NCI-H2107 (cell line): ENCODE measurements around the gene EMID1.

Experiments used
- DNase-seq: peaks from one replicate; lab custom pipeline; 2025; lab: John Stamatoyannopoulos, UW

EMID1 gene

GRCh38 chr22:29205594-29206371 is at the start of gene EMID1:
EMID1 (plus strand) TSS chr22:29205896; CDS start chr22:29206039, 143 bp downstream.
- DNase-seq = no peak

- DNase-seq = no peak
These were observed 49.7 kb upstream of the EMID1 start for GRCh38 chr22:29155966-29156365.

- no peak for DNase-seq
These were observed 49.2 kb upstream of the EMID1 start for GRCh38 chr22:29156507-29156906.

- DNase-seq = no peak
These were observed 47.7 kb upstream of the EMID1 start for GRCh38 chr22:29157759-29158535.

- DNase-seq = no peak
These were observed 47.1 kb upstream of the EMID1 start for GRCh38 chr22:29158546-29158945.

GRCh38 chr22:29163808-29164207 is 41.9 kb upstream of the EMID1 start:
- no peak for DNase-seq

GRCh38 chr22:29165321-29166060 is 40.2 kb upstream of the EMID1 start:
- DNase-seq = no peak

- no peak for DNase-seq
These were observed 39.5 kb upstream of the EMID1 start for GRCh38 chr22:29166180-29166579.

- no peak for DNase-seq
These were observed 38.4 kb upstream of the EMID1 start for GRCh38 chr22:29167032-29167911.

- DNase-seq = no peak
These were observed 34.0 kb upstream of the EMID1 start for GRCh38 chr22:29171721-29172120.

GRCh38 chr22:29172216-29172615 is 33.5 kb upstream of the EMID1 start:
- DNase-seq = no peak

- no peak for DNase-seq
These were observed 30.3 kb upstream of the EMID1 start for GRCh38 chr22:29175312-29175835.

GRCh38 chr22:29183971-29184848 is 21.5 kb upstream of the EMID1 start:
- no peak for DNase-seq

GRCh38 chr22:29184849-29185490 is 20.7 kb upstream of the EMID1 start:
- DNase-seq = no peak

GRCh38 chr22:29186302-29186701 is 19.4 kb upstream of the EMID1 start:
- DNase-seq = no peak

- no peak for DNase-seq
These were observed 17.9 kb upstream of the EMID1 start for GRCh38 chr22:29187831-29188230.

GRCh38 chr22:29190051-29190450 is 15.6 kb upstream of the EMID1 start:
- no peak for DNase-seq

- DNase-seq = no peak
These were observed 14.8 kb upstream of the EMID1 start for GRCh38 chr22:29190918-29191317.

- DNase-seq = no peak
These were observed 12.7 kb upstream of the EMID1 start for GRCh38 chr22:29193021-29193420.

GRCh38 chr22:29194184-29194583 is 11.5 kb upstream of the EMID1 start:
- no peak for DNase-seq
